ENCODE data around the gene OR2AT4. TPM values are rescaled to one million over a fixed set of nuclear protein-coding genes. Genes with fewer than 3 reads are reported as not detected.
"Not testable (repeated sequence)": the region's sequence is repeated elsewhere in the genome, so short reads cannot be mapped to it uniquely, and the experiment has no call there.

The OR2AT4 gene
- total RNA-seq, 1 donor from 2014 or later = not detected

DNA sequence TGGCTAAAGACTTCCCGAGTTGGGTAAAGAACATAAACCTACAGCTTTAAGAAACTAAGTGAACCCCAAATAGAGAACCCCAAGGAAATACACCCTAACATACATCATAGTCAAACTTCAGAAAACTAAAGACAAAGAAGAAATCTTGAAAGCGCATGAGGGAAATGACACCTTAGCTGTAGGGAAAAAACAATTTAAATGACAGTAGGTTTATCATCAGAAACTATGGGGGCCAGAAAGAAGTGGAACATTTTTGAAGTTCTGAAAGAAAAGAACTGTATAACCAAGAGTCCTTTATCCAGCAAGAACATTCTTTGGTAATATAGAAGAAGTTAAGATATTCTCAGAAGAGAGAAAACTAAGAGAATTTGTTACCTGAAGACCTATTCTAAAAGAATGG is 15.5 kb upstream of the OR2AT4 start:
- no peaks in the 10 kb centered on the region for H3K4me1 ChIP-seq
- intact Hi-C loops (cut with micrococcal nuclease) = no loop called here
- peaks cover 38% of the 10 kb centered on the region for H3K9me3 ChIP-seq (replicated peaks)
- no peak overlapping the region for H3K27ac ChIP-seq (replicated peaks)
- DNase-seq = no peak
- H3K4me3 ChIP-seq = no peak overlapping the region
- H3K36me3 ChIP-seq = no peaks in the 10 kb centered on the region
- H3K27me3 ChIP-seq (ENCODE audit: low read depth) = peaks cover 12% of the 10 kb centered on the region
- TF ChIP-seq, protein P1, sequence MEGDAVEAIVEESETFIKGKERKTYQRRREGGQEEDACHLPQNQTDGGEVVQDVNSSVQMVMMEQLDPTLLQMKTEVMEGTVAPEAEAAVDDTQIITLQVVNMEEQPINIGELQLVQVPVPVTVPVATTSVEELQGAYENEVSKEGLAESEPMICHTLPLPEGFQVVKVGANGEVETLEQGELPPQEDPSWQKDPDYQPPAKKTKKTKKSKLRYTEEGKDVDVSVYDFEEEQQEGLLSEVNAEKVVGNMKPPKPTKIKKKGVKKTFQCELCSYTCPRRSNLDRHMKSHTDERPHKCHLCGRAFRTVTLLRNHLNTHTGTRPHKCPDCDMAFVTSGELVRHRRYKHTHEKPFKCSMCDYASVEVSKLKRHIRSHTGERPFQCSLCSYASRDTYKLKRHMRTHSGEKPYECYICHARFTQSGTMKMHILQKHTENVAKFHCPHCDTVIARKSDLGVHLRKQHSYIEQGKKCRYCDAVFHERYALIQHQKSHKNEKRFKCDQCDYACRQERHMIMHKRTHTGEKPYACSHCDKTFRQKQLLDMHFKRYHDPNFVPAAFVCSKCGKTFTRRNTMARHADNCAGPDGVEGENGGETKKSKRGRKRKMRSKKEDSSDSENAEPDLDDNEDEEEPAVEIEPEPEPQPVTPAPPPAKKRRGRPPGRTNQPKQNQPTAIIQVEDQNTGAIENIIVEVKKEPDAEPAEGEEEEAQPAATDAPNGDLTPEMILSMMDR (IDR thresholded peaks at IDR 0.05; ENCODE audit: borderline replicate concordance) = no peak

DNA sequence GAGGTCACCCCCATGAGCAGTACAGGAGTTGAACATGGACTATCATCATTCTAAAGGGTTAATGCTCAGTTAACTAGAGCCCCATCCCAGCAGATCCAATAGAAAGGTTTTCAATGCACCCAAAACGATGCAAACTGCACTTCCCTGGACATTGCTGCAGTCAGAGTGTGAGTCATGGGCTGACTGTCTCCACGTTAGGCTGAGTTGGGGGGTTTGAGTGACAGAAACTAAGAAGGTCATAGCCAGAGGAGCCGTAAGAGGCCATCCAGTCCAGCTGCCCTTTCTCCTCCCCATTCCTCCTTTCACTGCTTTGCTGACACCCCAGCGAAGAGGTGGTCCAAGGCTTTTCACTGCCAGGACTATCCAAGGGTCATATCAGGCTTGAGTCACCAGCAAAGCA is 10.5 kb upstream of the OR2AT4 start:
- intact Hi-C loops (cut with micrococcal nuclease) = no loop called here

DNA sequence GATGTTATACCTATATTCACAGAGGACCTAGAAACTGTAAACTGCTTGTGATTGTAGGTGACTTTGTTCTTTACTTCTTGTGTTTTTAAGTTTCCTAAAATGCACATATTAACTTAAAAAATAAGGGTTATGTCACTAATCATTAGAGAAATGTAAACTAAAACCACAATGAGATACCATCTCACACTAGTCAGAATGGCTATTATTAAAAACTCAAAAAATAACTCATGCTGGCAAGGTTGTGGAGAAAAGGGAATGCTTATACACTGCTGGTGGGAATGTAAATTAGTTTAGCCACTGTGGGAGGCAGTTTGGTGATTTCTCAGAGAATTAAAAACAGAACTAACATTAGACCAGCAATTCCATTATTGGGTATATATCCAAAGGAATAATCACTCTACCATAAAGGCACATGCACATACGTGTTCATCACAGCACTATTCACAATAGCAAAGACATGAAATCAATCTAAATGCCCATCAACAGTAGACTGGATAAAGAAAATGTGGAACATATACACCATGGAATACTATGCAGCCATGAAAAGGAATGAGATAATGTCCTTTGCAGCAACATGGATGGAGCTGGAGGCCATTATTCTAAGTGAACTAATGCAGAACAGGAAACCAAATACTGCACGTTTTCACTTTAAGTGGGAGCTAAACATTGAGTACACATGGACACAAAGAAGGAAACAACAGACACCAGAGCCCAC is 9.4 kb upstream of the OR2AT4 start:
- intact Hi-C loops (cut with micrococcal nuclease) = not testable (repeated sequence)

More for the DNA sequence above, 10.5 kb upstream of the OR2AT4 start:
- no peak overlapping the region for H3K27ac ChIP-seq (replicated peaks)
- TF ChIP-seq, protein P1 (IDR thresholded peaks at IDR 0.05; ENCODE audit: borderline replicate concordance) = no peak
- DNase-seq = no peak
- H3K4me1 ChIP-seq = no peaks in the 10 kb centered on the region
- H3K9me3 ChIP-seq (replicated peaks) = peaks cover 13% of the 10 kb centered on the region
- H3K4me3 ChIP-seq = no peak overlapping the region
- H3K27me3 ChIP-seq (ENCODE audit: low read depth) = peaks cover 36% of the 10 kb centered on the region
- H3K36me3 ChIP-seq = no peaks in the 10 kb centered on the region

DNA sequence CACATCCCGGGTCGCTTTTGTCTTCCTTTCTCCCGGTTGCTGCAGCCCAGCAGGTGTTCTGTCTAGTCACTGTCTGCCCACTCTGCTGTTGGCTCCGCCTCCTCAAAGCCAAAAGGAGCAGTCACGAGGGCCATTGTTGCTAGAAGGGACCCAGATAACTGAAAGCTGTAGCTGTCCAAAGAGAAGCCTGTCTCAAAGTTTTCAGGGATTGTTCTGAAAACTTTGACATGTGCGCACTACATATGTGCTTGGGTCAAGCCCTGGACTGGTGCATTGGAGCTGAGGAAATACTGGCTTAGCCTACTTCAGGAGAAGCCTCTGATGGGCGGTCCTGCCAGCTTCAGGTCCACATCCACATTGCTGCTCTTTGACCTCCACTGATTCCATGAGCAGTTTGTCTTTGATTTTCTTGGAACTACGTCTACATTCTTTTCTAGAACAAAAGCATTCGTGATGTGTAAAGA is 8.8 kb upstream of the OR2AT4 start:
- TF ChIP-seq, protein P1 (IDR thresholded peaks at IDR 0.05; ENCODE audit: borderline replicate concordance) = no peak
- Histone ChIP-seq H3K4me3 (no peak overlapping the region), H3K27ac (replicated peaks) (no peak overlapping the region), H3K27me3 (ENCODE audit: low read depth) (peaks cover 43% of the 10 kb centered on the region), H3K36me3 (no peaks in the 10 kb centered on the region), H3K9me3 (replicated peaks) (peaks cover 5% of the 10 kb centered on the region), H3K4me1 (no peaks in the 10 kb centered on the region)
- DNase-seq = no peak
- intact Hi-C loops (cut with micrococcal nuclease) = no loop called here

More for the DNA sequence above, 9.4 kb upstream of the OR2AT4 start:
- peaks cover 37% of the 10 kb centered on the region for H3K27me3 ChIP-seq (ENCODE audit: low read depth)
- not testable (repeated sequence) for DNase-seq; H3K9me3 ChIP-seq (replicated peaks); H3K4me3 ChIP-seq; H3K36me3 ChIP-seq; H3K4me1 ChIP-seq; H3K27ac ChIP-seq (replicated peaks)

DNA sequence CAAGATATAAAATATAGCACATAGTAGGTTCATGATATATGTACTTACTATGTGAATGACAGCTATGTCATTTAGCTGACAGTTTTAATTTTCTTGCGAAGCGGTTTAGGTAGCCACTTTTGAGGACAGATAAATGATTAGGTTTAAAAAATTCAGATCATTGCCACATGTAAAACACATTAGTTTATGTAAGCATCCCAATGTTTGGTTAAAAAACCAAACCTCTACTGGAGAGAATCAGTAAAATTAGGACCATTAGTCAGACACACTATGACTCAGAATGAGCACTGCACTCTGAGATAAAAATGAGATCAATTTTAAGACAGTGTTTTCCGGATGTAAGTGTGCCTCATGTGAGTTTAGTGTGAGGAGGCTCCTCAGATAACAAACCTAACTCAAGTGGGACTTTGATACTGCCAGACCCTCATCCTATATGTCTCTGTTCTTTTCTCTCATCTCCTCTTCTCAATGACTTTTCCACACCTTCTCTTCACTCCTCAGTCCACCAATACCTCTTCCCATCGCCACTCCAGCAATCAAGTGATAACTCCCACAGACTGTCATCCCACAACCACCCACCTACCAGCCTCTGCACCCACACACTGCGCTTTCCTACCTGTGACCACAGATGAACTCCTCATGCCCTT is 6.8 kb upstream of the OR2AT4 start:
- intact Hi-C loops (cut with micrococcal nuclease) = no loop called here
- TF ChIP-seq, protein P1 (IDR thresholded peaks at IDR 0.05; ENCODE audit: borderline replicate concordance) = no peak

More for the DNA sequence above, 6.8 kb upstream of the OR2AT4 start:
- Histone ChIP-seq H3K27me3 (ENCODE audit: low read depth) (peaks cover 55% of the 10 kb centered on the region), H3K36me3 (no peaks in the 10 kb centered on the region), H3K9me3 (replicated peaks) (no peaks in the 10 kb centered on the region), H3K27ac (replicated peaks) (no peak overlapping the region), H3K4me3 (no peak overlapping the region), H3K4me1 (no peaks in the 10 kb centered on the region)
- no peak for DNase-seq
